Activated naive CD8-positive, alpha-beta T cell (primary cell): ENCODE measurements around the gene ZNF185.

ENCODE experiments used
- H3K27ac Mint-ChIP-seq: one replicate; pipeline ENCODE4 v1.8.0; 2021; ENCODE audit warnings: mixed read lengths
- H3K27me3 Mint-ChIP-seq: one replicate; pipeline ENCODE4 v1.8.0; 2021; ENCODE audit warnings: mixed read lengths
- H3K36me3 Mint-ChIP-seq: one replicate; pipeline ENCODE4 v1.8.0; 2021; ENCODE audit warnings: mixed read lengths
- H3K4me1 Mint-ChIP-seq: one replicate; pipeline ENCODE4 v1.8.0; 2021; ENCODE audit warnings: low read depth, mixed read lengths
- H3K4me3 Mint-ChIP-seq: one replicate; pipeline ENCODE4 v1.8.0; 2021; ENCODE audit warnings: mild to moderate bottlenecking, mixed read lengths
- H3K9me3 Mint-ChIP-seq: one replicate; pipeline ENCODE4 v1.8.0; 2021; ENCODE audit warnings: low read depth, mixed read lengths

Gene ZNF185

DNA sequence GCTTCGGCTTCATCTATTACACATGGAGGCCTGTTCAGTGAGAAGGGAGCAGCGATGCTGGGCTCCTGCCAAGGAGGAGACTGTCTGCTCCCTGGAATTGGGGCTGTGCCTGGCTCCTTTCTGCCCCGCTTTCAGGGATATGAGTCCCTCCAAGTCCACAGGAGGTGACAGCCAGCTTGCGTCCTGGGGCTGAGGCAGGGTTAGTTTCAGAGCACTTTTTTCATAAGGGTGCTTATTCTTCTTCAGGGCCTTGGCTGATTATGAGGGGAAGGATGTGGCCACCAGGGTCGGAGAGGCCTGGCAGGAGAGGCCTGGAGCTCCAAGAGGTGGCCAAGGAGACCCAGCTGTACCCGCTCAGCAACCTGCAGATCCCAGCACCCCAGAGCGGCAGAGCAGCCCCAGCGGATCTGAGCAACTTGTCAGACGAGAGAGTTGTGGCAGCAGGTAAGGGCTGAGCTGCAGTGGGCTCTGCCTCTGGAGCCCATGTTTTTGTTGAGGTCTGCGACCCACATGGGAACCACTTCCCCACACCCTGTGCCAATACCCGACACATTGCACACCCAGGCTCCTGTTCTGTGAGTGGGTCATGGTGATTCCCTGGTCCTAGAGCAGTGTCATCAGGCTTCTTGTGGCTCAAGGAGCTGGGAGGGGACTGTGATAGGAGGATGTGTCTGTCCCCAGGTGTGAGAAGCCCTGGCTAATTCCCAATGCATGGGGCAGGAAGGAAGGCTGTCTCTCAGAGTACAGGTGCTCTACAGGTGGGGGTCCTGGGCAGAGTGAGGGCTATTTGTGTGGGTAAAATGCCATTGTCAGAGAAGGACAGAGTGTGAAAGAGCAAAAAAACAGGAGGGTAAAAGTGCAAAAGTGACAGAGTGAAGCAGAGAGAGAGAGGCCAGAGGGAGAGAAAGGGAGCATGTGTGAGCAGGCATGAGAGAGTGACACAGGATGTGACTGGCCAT is 47.4 kb downstream of the ZNF185 start:
- H3K4me1 Mint-ChIP-seq: peaks cover 5% of the 10 kb centered on the region
- no peaks in the 10 kb centered on the region for H3K9me3 Mint-ChIP-seq
- H3K4me3 Mint-ChIP-seq: no peak overlapping the region
- no peak overlapping the region for H3K27ac Mint-ChIP-seq
- H3K27me3 Mint-ChIP-seq: no peaks in the 10 kb centered on the region
- peaks cover 12% of the 10 kb centered on the region for H3K36me3 Mint-ChIP-seq

DNA sequence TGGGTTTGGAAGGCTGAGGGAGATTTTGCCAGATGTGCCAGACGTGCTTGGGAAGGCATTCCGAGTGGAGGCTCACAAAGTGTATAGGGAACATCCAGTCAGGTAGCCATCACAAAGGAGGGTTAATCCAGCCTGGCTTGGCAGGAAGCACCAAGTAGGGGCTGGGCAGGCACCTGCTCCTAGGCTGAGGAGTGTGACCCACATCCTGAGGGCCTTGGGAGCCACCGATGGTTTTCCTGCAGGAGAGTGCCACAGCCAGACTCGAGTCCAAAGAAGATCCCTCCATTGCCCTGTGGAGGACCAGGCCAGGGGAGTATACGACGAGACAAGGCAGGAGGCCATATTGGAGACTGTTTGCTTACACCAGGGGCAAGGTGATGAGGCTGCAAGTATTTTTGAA is 48.8 kb downstream of the ZNF185 start:
- peaks cover 5% of the 10 kb centered on the region for H3K4me1 Mint-ChIP-seq
- H3K9me3 Mint-ChIP-seq: no peaks in the 10 kb centered on the region
- peaks cover 12% of the 10 kb centered on the region for H3K36me3 Mint-ChIP-seq
- no peaks in the 10 kb centered on the region for H3K27me3 Mint-ChIP-seq
- H3K4me3 Mint-ChIP-seq: no peak overlapping the region
- no peak overlapping the region for H3K27ac Mint-ChIP-seq
